GM18519 (cell line): ENCODE data around the gene PRUNE2.

ENCODE experiments used
- ATAC-seq: cut with Tn5 transposase; IDR thresholded peaks from one replicate; pipeline ENCODE4 v1.9.1; 2021; ENCODE audit warnings: mild to moderate bottlenecking, moderate library complexity; ENCODE audit not compliant: unreplicated experiment, low FRiP score

The PRUNE2 gene

GRCh38 chr9:76642074-76642473 lies 263.8 kb downstream of the PRUNE2 start:
- no peak for ATAC-seq

- no peak for ATAC-seq
Measured at GRCh38 chr9:76638001-76638400, 267.9 kb downstream of the PRUNE2 start.

GRCh38 chr9:76637416-76637815 lies 268.5 kb downstream of the PRUNE2 start:
- no peak for ATAC-seq

GRCh38 chr9:76634356-76635054 lies 271.4 kb downstream of the PRUNE2 start:
- ATAC-seq, result peak; percentile 88

GRCh38 chr9:76630916-76631315 lies 275.0 kb downstream of the PRUNE2 start:
- ATAC-seq, result no peak

- no peak for ATAC-seq
Measured at GRCh38 chr9:76629205-76629990, 276.5 kb downstream of the PRUNE2 start.

GRCh38 chr9:76628155-76628554 lies 277.8 kb downstream of the PRUNE2 start:
- no peak for ATAC-seq

- ATAC-seq, result no peak
Measured at GRCh38 chr9:76626980-76627379, 278.9 kb downstream of the PRUNE2 start.

GRCh38 chr9:76626141-76626540 lies 279.8 kb downstream of the PRUNE2 start:
- no peak for ATAC-seq

- ATAC-seq, result peak; percentile 84
Measured at GRCh38 chr9:76624391-76625048, 281.4 kb downstream of the PRUNE2 start.

GRCh38 chr9:76620996-76621395 lies 284.9 kb downstream of the PRUNE2 start:
- ATAC-seq, result no peak

GRCh38 chr9:76620581-76620980 lies 285.3 kb downstream of the PRUNE2 start:
- no peak for ATAC-seq

- no peak for ATAC-seq
Measured at GRCh38 chr9:76619640-76620039, 286.3 kb downstream of the PRUNE2 start.

- no peak for ATAC-seq
Measured at GRCh38 chr9:76619197-76619596, 286.7 kb downstream of the PRUNE2 start.

- no peak for ATAC-seq
Measured at GRCh38 chr9:76618762-76619161, 287.2 kb downstream of the PRUNE2 start.

- no peak for ATAC-seq
Measured at GRCh38 chr9:76617497-76618175, 288.3 kb downstream of the PRUNE2 start.

GRCh38 chr9:76616780-76617179 lies 289.1 kb downstream of the PRUNE2 start:
- no peak for ATAC-seq

GRCh38 chr9:76615177-76615603 lies 290.7 kb downstream of the PRUNE2 start:
- no peak for ATAC-seq

GRCh38 chr9:76613974-76614373 lies 291.9 kb downstream of the PRUNE2 start:
- no peak for ATAC-seq

GRCh38 chr9:76613150-76613781 lies 292.6 kb downstream of the PRUNE2 start:
- no peak for ATAC-seq
